GM19025 (cell line): ENCODE results near the gene S1PR2.
"Not testable (repeated sequence)": the region's sequence is repeated elsewhere in the genome, so short reads cannot be mapped to it uniquely, and the experiment has no call there.

Source experiments
- ATAC-seq: cut with Tn5 transposase; IDR thresholded peaks from one replicate; pipeline ENCODE4 v1.9.1; 2021; ENCODE audit warnings: mild to moderate bottlenecking, low read depth, moderate library complexity; ENCODE audit not compliant: unreplicated experiment

The S1PR2 gene

DNA sequence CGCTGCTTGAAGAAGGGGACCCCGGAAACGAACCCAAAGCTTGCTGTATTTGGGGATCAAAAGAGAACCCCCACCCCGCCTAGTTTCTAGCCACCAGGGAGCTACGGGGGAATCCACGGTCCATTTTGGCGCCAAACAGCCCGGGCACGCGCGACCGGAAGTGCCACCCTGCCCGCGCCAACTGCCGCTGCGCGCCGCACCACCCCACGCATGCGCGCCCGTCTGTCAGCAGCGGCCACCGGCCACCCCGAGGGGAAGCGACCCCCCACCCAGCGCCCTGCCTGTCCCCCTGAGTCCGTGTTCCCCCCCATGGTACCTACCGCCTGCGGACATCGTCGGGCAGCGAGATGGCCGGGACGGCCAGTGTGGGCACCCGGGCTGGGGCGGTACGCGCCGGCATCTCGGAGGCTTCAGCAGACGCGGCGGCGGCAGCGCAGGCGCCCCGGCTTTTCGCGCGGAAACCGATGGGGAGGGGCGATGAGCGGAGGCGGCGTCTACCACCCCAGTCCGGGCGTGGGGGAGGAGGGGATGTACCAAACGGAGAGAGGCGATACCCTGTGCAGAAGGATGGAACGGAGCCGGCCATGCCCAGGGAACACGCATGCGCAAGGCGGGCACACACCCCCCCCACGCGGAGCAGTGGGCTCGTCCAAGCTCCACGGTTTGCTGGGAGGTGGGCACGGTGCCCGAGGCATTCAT is 36.5 kb downstream of the S1PR2 start, which contains the start of gene DNMT1:
Gene DNMT1, minus strand, starts transcription at position 454 of the 699 bp plus-strand sequence. Its CDS starts 54 bp downstream, at position 400.
- ATAC-seq = peak; percentile 82

DNA sequence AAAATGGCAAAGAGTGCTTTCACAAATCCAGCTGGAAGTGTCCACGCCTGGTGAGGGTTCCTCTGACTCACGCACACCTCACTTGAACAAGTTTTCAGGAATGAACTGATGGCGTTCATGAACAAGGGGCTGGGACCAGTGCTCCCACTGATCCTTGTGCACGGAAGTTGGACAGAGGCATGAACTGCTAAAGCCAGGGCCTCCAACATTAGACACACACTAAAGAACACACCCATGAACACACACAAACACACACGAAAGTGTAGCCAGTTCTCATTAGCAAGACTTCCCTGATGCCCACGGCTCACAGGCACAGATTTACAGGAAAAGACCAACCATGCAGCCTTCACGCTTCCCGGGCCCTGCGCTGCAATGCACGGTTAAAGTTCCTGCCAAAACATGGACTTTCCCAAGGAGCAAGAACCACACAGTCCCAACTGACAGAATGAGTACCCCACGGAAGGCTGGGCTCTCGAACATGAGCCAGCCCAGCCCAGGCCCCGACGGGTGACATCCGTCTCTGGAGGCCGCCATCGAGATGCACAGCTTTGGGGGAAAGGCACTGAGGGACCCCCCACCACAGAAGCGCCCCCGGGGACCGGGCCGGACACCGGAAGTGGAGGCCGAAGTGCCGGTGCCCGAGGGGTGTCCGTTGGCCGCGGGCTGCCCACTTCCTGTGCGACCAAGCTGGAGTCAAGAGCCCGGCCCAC is 37.2 kb downstream of the S1PR2 start:
- ATAC-seq = no peak

- no peak for ATAC-seq
These were observed 38.2 kb downstream of the S1PR2 start for GRCh38 chr19:10192922-10193321.

GRCh38 chr19:10191347-10191746 is 39.8 kb downstream of the S1PR2 start:
- ATAC-seq = no peak

DNA sequence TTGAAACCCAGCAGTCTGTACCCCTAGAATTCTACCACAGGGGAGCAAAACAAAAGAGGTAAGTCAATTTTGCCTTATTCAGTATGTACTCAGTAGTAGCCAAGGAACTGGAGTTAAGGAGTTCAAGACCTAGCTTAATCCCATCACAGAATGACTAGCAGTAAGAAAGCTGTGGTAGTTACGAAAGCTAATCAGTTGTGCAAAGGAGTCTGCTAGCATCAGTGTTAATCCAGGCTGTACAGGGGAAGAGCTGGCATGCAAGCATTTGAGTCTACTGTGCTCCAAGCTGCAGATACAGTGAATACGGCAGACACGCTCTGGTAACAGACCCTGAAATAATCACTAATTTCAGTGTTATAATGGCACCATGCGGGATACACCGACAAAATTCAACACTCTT is 41.1 kb downstream of the S1PR2 start:
- ATAC-seq = no peak

- no peak for ATAC-seq
These were observed 41.5 kb downstream of the S1PR2 start for GRCh38 chr19:10189616-10190015.

DNA sequence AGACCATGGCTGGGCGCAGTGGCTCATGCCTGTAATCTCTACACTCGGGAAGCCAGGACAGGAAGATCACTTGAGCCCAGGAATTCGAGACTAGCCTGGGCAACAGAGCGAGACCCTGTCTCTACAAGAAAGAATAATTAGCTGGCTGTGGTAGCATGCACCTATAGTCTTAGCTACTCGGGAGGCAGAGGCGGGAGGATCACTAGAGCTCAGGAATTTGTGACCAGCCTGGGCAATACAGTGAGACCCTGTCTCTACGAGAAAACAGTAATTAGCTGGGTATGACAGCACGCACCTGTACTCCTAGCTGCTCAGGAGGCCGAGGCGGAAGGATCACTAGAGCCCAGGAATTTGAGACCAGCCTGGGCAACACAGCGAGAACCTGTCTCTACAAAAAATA is 43.8 kb downstream of the S1PR2 start:
- no peak for ATAC-seq

GRCh38 chr19:10184636-10185035 is 46.5 kb downstream of the S1PR2 start:
- no peak for ATAC-seq

DNA sequence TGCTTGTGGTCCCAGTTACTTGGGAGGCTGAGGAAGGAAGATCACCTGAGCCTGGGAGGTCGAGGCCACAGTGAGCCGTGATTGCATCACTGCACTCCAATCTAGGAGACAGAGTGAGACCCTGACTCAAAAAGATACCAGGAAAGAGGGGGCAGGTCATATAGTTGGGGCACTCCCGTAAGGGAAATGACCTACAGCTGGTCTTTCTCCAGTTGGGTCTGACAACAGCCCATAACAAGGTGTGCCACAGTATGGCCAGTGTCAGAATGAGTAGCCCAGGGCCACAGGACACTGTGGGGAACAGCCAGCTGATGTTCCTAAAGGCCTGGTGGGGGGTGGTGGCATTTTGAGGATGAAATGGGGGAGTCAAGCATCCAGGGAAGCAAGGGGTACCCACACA is 47.2 kb downstream of the S1PR2 start:
- ATAC-seq = no peak

DNA sequence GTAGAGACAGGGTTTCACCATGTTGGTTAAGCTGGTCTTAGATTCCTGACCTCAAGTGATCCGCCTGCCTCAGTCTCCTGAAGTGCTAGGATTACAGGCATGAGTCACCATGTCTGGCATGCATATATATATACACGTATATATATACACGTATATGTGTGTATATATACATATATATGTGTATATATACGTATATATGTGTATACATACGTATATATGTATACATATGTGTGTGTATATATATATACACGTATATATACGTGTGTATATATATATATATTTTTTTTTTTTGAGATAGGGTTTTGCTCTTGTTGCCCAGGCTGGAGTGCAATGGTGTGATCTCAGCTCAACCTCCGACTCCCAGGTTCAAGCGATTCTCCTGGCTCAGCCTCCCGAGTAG is 48.3 kb downstream of the S1PR2 start:
- ATAC-seq = no peak

DNA sequence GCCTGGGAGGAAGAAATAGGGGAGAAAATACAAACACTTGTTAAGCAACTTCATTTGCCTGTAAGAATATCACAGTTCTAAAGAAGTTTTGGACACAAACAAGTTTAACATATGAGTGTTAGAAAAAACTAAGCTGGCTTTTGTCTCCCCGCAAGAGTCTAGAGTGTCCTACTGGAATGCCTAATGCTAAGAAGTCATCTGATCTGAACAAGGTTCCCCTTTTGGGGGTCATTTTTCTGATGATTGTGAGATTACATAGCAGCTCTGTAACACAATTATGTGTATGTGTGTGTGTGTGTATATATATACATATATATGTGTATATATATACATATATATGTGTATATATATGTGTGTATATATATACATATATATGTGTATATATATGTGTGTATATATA is 49.1 kb downstream of the S1PR2 start:
- ATAC-seq = no peak

DNA sequence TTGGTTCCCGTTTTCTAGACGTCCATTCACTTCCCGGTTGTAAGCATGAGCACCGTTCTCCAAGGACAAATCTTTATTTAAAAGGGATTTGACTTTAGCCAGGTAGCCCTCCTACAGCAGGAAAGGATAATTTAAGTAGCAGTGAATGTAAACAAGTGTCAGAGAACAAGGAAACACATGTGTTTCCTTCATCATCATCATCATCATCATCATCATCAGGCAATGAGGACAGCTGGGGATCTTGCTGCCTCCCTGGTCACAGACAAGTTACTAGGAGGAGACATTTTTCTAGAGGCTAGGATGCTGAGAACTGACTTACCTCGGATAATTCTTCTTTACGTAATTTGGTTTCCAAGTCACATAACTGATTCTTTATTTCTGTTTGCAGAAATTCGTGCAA is 50.7 kb downstream of the S1PR2 start:
- no peak for ATAC-seq

GRCh38 chr19:10180024-10180423 is 51.1 kb downstream of the S1PR2 start:
- ATAC-seq = not testable (repeated sequence)

GRCh38 chr19:10173527-10173926 is 57.6 kb downstream of the S1PR2 start:
- ATAC-seq = no peak
